T follicular helper cell (primary cell): ENCODE measurements around the gene BEST1.
A peak's percentile ranks its signal among the peaks of the same experiment; 100 is the strongest.

Source experiments
- DNase-seq: peaks from one replicate; pipeline ENCODE4 v3.0.0-alpha.2; 2020; ENCODE audit warnings: low read depth

BEST1 gene

DNA sequence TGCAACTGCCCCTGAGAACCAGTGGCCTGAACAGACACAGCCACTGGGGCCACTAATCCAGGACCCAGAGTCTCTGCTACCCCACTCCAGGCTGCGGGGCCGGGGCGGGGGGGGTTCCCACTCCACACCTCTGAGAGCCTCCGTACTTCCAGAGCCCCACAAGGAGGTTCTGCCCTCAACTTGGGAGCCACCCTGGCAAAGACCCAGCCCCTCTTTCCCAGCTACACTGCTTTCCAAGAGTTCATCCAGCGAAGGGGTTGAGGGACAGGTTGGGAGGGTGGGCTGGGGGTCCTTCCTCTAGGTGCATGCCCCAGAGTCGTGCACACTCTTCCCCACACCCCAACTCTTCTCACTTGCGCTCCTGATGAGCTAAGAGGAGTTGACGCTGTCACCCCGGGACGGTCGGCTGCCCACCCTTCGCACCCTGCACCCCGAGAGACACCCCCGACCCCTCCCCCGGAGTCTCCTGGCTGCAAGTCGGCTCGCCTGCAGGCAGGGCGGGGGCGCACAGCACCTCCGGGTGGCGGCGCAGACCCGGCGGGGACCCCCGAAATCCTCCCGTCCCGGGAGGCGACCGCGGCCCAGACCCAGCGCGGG lies 33.3 kb upstream of the BEST1 start:
- no peak for DNase-seq

DNA sequence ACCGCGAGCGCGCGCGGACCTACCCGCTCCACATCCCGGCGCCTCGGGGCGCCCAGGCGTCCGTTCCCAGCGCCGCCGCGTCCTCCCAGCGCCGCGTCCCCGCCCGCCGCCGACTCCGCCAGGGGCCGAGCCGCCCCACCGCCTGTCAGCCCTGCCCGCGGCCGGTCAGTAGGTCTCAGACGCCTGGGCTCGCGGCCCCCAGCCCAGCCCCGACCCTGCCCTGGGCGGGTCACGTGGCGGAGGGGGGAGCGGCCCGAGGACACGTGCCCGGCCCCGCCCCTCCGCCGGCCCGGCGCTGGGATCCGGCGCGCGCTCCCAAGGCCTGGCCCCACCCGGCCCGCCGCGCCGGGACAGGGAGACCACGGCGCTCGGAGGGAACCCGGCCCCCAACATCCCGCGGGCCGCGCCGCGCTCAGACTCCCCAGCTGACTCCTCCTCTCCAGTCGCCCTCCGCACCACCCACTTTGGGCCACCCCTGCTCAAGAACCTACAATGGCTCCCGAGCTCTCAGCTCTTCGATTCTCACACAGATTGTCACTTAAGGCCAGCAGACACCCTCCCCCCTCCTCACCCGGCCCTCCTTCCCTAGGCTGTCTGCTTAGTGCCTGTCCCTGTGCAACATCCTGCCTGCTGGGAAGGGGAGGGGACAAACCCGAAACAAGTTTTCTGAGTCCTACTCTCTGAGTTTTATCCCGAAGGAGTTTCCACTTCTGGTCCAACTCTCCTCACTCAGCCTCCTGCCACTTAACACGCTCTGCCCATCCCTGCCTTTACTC lies 32.6 kb upstream of the BEST1 start, which contains the start of gene RAB3IL1:
Gene RAB3IL1 (minus strand): TSS at position 233 of the 776 bp plus-strand sequence. CDS start 199 bp downstream, at position 34.
- no peak for DNase-seq

DNA sequence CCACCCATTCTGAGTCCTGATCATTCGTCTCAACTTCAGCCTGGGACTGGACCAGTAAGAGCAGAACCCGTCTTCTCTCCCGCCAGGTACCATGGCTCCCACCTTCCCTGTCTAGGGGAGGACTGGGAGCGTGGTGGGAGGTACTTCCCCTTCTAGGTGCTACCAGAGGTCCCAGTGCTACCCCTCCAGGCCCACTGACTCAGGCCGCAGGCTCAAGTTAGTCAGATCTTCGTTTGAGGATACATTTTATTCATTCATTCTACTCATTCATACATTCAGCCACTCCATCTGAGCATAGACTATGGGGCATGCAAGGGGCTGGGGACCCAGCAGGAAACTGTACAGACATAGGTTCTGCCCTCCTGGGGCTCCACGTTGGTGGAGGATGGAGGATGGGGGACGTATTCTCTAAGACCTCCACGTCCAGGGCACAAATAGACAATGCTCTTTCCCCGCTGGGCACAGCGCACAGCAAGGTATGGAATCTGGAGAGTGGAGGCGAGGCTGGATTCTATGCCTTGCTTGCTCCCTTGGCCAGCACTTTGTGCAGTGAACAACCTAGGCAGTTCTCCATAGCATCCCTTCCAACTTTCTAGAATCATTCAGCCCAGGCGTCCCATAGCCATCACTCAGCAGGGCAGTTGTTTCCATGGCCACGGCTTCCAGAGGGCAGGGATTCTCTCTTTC lies 31.8 kb upstream of the BEST1 start:
- no peak for DNase-seq

DNA sequence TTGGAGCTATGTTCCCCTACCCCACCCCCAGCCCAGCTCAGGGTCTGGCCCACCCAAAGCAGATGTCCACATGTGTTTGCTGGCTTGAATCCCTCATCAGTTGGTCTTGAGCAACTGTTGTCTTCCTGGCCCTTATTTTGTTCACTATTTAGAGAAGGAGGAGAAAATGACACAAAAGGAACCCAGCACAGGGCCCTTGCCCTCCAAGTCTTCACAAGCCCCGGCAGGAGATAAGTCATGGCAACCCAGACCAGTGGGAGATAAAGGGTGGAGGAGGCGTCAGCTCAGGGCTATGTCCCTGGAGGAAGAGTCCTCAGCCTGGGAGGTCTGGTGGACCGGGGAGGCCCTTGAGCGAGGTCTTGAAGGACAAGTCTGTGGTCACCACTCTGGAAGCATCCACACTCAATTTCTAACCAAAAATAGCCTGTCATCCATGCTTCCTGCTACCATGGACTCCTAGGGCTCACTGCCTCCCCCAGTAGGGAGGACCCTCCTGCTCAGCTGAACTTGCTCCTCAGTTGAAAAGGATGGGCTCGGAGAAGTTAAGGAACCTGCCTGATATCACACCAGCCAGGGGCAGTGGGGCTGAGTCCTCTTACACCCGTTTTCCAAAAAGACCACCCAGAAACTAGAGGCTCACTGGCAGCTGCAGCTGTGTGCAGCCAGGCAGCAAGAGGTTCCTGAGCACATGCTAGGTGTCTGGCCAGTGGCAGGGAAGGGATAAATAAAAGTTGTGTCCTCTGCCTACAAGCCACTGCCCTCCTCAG lies 31.0 kb upstream of the BEST1 start:
- no peak for DNase-seq

DNA sequence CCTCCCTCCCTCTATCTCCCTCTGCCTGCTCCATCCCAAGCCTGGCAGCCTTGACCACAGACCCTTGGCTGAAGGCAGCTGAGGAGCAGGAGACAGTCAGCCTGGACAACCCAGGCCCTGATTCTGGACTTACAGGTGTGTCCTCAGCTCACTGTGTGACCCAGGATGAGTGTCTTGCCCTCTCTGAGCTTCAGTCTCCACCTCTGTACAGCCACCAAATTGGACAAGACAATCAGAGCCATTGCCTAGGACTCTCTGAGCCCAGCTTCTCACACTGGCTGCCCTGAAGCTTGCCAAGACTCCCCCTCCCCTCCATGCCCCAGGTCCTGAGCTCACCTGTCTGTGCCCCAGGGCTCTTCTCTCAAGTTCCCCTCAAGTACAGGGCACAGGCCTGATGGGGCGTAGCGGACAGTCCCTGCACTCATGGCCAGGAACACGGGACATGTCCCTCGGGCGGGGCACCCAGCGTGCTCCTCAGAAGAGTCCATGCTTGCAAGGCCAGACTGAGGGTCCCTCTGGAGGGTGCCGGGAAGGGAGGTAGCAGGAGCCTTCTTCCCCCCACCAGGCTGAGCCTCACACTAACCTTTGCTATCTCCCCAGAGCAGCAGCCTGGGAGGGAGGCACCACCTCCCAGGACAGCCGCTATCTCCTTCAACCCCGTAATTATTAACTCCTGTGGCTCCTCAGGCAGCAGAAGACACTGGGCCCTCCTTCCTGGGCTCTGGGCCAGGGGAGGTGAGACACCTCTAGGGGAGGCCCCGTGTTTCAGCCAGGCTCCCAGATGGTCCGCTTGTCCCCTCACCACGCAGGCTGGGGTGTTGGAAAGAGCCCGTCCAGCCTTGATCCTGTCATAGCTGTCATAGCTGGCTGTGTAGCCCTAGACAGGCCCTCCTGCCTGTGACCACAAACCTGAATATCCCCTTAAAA lies 30.2 kb upstream of the BEST1 start:
- no peak for DNase-seq

DNA sequence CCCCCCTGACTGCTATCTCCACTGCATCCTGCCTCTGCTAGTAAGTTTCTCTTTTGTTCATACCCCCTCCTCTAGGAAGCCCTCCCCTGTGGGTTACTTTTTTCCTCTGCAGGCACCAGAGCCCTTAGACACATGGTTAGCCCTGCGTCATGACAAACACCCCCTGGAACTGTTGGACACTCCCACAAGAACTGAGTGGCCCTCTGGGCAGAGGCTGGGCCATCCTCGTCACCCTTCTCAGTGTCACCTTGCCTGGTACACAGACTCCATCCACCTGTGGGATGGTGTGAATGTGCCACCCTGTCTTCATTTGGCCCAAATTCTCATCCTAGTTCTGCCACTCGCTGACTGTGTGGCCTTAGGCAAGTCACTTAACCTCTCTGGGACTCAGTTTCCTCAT lies 28.7 kb upstream of the BEST1 start:
- DNase-seq = no peak

DNA sequence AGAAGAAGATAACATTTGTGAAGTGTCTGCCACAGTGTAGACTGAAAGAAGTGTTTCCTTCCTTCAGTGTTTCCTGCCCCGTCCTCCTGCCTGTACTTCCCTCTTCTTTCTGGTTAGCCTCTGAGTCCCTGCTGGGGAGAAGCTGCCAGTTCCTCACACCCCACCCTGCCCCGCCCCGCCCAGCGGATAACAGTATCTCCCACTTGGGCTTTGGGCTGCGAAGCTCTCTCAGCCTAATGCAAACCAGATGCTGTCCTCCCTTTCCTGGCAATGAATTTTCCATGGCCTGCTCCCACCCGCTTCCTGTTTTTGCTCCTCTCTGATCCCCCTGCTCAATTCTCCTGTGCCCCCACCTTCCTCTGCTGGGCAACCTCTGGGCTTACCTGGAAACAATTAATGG lies 27.6 kb upstream of the BEST1 start:
- no peak for DNase-seq

DNA sequence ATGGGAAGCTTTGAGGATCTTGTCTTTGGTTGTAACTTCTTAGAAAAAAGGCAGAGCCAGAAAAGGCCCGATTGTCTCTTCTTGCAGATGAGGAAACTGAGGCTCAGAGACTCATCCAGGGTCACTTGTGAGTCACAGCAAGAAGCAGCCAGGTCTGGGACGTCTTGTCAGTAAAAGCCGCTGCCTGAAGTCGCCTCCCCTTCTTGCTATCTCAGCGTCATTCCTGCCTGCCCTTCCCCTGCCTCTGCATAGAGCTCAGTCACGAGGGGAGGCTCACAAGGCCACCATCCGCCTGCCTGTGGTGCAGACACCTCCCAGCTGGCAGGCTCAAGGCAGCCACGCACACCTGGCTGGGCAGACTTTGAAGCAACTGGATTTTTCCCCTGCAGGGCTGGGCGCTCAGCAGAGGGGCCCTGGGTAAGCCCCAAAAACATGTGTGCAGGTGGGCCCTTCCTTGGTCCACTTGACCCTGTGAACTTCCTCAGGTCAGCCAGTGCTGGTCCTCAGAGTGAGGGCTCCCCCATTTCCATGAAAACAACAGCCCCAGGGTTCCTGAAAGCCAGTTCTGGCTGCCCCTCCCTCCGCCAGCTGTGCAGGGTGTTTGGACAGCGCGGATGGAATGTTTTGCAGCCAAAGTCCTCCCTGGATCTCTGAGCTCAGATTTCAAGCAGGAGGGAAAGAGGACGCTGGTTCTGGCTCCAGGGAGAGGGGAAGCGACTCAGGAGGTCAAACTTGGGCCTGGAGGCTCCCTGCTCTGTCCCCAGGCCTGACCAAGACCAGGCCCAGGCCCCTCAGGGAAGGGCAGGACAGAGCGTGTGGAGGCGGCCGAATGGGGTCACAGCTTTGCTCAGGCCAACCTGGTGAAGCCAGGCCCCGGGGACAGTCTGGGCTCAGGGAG lies 26.7 kb upstream of the BEST1 start:
- DNase-seq = no peak

DNA sequence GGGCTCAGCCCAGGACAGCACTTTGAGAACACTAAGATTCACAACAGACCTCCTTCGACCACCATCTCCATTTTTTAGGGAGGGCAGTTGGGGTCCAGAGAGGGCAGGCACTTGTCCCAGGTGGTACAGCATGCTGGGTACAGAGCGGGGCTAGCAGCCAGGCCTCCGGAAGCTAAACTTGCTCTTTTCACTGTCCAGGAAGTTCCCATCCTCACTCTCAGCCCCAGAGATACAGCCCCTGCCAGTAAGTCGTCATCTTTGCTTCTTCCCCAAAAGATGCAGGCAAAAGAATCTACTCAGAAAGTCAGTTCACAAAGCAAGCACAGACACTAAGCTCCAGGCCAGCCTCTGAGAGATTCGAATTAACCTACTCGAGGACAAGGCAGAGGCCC lies 26.1 kb upstream of the BEST1 start:
- DNase-seq = no peak

DNA sequence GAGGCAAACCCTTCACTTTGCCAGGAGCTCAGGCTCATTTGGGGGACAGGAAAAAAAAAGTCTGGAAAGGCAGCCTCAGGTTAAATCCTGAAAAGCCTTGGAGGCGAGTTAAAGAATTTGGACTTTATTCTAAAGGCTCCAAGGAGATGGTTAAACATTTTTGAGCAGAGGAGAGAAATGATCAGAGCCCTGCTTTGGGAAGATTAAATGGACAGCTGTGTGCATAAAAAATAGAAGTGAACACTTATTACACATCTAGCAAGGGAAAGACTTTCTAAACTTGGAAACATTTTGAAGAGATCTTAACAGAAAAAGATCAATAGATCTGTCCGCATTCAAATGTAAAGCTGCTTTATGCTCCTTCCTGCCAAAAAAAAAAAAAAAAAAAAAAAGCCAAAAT lies 24.4 kb upstream of the BEST1 start:
- DNase-seq = no peak

DNA sequence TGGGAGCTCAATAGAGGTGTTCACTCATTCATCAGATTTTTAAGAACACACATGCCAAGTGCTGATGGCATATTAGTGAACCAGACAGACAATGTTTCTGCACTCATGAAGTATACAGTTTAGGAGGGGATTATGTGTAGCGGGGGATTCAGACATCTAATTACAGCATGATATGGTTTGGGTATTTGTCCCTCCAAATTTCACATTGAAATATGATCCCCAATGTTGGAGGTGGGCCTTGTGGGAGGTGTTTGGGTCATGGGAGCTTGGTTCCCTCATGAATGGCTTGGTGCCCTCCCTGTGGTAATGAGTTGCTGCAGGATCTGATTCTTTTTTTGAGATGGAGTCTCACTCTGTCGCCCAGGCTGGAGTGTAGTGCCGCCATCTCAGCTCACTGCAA lies 23.9 kb upstream of the BEST1 start:
- DNase-seq = no peak

DNA sequence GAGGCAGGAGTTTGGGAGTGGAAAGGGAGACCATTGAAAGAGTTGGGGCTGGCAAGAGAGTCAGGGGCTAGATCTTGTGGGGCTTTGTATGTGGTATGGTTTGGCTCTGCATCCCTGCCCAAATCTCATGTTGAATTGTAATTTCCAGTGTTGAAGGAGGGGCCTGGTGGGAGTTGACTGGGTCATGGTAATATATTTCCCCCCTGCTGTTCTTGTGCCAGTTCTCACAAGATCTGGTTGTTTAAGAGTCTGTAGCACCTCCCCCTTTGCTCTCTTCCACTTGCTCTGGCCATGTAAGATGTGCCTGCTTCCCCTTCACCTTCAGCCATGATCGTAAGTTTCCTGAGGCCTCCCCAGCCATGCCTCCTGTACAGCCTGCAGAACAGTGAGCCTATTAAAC lies 22.6 kb upstream of the BEST1 start:
- DNase-seq = no peak

DNA sequence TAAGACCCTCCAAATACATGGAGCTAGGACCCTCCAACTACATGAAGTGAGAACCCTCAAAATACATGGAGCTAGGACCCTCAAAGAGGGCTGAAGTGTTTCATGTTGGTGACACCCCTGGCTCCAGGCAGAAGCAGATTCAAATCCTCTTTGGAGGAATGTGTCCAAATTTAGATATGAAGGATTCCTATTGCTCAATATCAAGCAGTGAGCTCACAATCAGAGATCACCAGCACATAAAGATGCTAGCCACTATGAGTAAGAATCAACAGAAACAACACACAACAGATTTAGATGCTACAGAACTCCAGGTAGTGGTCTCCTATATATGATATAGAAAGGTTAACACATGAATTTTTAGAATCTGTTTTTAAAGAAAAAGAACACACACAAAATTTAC lies 21.5 kb upstream of the BEST1 start:
- DNase-seq = no peak

DNA sequence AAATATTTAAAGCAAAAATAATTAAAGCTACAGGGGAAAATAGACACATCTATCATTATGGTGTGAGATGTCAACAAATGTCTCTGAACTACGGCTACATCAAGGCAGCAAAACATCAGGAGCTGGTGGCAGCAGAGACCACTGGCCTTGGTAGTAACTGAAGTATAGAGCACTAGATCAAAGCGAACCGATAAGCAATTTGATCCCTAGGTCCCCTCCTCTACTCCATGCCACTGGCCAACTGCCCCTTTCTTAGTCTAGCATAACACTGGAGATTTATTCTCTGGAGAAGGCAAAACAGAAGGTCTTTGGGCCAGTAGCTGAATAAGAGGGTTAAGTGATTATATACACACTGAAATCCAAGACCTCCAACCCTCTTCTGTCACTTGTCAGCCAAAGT lies 19.2 kb upstream of the BEST1 start:
- DNase-seq = no peak

DNA sequence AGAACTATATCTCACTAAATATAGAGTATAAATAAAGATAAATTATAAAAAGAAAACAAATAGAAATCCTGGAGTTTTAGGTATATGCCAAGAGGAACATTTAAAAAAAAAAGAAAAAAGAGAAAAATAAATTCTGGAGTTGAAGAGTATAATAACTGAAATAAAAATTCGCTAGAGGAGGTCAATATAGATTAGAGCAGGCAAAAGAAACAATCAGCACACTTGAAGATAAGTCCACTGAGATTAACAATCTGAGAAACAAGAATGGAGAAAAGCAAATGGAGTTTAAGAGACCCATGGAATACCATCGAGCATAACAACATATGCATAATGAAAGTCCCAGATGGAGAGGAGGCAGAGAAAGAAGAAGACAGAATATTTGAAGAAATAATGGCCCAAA lies 14.3 kb upstream of the BEST1 start:
- no peak for DNase-seq

DNA sequence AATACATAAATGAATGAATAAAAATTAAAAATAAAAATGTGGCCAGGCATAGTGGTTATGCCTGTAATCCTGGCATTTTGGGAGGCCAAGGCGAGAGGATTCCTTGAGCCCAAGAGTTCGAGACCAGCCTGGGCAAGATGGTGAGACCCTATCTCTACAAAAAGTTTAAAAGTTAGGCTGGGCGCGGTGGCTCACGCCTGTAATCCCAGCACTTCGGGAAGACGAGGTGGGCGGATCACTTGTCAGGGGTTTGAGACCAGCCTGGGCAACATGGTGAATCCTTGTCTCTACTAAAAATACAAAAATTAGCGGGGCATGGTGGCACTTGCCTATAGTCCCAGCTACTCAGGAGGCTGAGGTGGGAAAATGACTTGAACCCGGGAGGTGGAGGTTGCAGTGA lies 9.7 kb upstream of the BEST1 start:
- DNase-seq = no peak

DNA sequence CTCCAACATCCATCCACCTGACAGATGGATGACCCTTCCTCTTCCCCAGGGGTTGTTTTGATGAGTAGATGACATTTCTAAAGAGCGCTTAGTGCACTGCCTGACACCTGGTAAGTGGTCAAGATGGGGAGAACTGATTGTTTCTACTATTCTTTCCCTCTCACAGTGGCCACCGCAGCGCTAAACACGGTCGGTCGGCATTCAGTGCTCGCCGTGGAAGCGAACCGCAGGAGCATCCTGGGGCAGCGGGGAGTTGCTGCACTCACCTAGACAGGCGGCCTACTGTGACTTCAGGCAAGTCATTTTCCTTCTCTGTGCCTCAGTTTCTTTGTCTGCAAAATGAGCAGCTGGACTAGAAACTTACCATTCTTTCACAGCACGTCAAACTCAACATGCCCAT lies 5.0 kb upstream of the BEST1 start:
- no peak for DNase-seq

DNA sequence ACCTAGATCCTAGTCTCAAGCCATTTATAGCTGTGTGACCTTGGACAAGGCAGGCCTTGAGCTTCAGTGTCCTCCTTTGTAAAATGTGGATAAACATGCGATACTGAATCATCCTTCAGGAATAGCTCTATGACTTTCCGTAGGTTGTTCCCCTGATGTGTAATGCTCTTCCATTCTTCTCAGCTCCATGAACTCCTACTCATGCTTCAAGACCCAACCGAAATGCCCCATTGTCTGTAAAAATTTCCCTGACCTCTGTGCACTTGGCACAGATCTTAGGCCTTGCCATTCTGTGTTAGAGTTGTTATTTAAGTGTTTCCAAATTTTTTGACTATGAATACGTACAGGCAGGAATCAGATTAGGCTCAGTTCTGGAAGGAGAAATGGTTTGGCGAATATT lies 3.3 kb upstream of the BEST1 start:
- no peak for DNase-seq

DNA sequence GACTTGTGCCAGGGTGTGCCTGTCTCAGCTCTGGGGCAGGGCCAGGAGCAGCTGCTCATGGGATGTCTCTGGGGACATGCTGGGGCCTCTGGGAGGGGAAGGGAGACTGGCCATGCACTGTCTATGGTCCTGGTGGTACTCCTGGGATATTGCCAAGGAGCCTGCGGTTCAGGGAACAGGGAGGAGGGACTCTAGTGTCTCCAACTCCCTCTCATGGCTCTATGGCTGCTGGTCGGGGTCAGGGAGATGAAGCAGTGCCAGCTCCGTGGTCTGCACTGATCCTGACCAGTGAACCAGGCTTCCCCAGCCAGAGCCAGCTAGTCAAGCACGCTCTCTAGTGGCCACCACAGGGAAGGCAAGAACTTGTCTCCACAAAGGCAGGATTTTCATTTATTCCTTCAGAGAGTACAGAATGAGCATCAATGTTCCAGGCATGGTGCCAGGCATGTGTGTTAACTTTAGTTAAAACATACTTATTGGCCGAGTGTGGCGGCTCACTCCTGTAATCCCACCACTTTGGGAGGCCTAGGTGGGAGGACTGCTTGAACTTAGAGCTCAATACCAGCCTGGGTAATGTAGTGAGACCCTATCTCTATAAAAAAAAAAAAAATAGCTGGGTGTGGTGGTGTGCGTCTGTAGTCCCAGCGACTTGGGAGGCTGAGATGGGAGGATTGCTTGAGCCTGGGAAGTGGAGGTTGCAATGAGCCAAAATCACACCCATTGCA lies 2.5 kb upstream of the BEST1 start:
- DNase-seq = peak; percentile 43

DNA sequence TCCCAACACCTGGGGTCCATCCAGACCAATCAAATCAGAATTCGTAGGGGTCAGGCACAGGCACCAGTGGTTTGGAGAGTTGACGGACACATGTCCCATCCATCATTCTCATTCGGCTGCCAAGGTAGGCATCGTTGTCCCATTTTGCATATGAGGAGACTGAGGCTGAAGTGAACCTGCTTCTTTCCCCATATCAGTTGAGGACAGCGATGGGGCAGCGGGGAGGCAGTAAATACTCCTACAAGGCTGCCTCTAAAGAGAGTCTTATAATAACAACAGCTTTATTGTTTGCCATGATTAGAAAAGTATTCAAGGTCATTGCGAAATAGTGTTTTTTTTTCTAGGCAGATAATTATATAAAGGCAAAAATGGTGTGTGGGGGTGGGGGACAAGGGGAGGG lies 1.6 kb upstream of the BEST1 start:
- DNase-seq = no peak
